GM21529 (cell line): Measurements from ENCODE around the gene ASTN2.
A peak's percentile ranks its signal among the peaks of the same experiment; 100 is the strongest.

Experiments
- ATAC-seq: cut with Tn5 transposase; IDR thresholded peaks from one replicate; pipeline ENCODE4 v1.9.1; 2021; ENCODE audit not compliant: unreplicated experiment

The ASTN2 gene

DNA sequence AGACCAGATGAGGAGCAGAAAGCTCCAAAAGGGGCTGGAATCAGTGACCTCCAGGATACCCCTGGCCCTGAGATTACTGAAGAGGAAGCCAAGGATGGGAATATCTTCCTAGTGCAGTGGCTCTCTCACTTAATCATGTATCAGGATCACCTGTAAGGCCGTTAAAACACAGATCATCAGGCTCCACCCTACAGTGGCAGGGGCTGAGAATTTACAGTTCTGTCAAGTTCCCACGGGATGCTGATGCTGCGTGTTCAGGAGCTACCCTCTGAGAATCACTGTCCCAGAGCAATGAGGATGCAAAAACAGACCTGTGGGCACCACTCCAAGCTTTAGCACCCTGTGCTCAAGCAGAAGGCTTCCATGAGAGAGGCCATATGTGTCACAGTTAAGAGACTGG lies 291.9 kb downstream of the ASTN2 start:
- no peak for ATAC-seq

DNA sequence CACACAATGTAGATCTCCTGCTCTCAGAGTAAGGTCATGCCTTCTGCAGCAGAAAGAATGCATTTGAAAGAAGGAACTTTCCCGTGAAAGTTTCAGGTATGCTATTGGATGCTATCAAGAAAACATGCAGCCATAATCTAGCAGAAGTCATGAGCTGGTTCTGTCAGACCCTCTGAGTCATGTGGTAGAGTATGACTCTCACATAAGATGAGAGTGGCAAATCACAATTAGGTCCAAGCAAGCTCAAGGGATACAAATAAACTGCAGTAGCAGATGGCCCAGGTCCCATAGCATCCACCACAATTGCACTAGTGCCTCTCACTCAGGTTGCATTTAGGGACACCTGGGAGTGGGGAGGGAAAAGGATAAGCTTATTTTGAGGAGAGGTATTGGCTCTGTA lies 292.8 kb downstream of the ASTN2 start:
- no peak for ATAC-seq

DNA sequence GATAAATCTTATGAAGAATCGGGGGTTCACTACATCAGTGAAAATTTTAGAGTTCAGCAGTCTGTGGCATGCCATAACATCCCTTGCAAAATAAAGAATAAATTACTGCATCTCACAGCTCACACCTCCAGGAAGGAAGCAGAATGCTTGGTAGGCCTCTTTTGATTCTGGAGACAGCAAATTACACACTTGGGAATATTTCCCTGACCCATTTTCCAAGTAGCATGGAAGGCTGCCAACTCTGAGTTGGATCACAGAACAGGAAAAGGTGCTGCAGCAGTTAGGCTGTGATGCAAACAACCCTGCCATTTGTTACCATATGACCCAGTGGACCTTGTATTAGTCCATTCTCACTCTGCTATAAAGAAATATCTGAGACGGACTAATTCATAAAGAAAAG lies 293.5 kb downstream of the ASTN2 start:
- no peak for ATAC-seq

DNA sequence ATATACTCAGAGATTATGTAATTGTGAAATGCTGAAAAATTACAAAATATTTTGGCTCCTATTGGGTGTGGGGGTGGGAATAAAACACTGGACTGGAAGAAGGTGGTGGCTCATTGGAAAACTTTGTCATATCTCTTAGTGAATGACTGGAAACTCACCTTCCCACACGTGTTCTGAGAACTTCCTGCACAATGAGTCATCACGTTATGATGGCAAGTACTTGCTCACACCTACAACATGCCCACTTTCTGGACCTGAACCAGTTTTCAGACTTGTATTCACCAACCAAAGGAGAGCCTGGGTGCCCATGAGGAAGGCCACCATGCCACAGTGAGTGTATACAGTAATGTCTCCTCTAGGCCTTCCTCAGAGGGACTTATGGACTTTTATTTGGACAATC lies 294.8 kb downstream of the ASTN2 start:
- no peak for ATAC-seq

DNA sequence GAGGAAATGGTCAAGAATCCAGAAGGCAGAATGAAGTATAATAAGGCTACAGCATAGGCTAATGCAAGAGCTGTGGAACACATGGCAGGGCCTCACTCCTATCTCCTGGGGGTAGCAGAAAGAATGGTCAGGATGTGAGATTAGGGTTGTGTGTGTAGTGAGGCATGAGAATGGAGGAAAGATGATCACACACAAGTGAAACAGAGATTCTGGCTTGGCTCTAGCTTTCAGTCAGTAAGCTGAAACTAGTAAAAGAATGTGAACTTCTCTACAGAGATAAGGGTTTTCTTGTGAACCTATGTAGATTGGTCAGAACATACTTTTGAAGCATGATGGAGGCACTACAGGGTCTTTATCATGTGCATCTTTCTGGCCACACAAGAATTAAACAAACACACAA lies 298.8 kb downstream of the ASTN2 start:
- peak; percentile 95 for ATAC-seq

DNA sequence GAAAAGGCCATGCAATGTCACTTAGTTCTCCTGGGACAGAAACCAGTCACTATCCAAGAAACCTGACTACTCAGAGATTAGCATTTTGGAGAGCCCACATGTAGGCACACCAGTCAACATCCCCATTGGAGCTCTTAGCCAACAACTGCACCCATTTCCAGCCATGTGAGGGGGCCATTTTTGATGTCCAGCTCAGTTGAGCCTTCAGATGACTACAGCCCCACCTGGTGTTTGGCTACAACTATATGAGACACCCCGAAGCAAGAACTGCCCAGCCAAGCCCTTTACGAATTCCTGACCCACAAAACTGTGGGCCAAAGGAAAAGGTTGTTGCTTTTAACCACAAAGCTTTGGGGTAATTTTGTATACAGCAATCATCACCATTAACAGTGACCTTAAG lies 300.1 kb downstream of the ASTN2 start:
- ATAC-seq: no peak

DNA sequence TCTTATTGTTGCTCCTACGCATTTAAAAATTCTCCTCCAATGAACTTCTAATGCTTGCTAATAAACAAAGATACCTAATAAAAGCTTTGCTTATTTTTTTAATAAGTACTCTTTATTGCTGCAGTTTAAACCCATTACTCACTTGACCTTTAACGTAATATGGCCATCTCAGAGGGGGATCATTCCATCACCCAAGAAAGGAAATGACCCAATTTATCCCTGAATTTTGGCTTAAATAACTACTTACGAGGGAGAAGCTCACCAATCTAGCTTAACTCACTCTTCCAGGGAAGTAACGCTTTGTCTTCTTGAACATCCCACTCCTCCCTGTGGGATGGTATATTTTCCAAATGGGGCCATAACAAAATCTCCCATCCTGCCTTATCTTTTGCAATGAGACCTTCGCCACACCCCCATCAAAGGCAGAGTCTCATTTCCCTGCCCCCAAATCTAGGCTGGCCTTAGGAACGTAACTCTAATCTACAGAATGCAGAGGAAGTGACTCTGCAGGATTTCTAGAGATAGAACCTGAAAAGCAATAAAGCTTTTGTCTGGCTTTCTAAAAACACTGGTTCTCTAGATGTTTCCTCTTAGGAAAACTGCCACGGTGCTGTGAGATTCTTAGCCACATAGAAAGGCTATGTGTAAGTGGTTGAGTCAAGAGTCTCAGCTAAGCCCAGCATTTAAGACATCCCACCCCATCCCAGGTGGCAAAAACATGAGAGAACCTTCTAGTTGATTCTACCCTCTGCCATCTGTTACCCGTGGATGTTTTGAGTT lies 310.0 kb downstream of the ASTN2 start:
- ATAC-seq: no peak

DNA sequence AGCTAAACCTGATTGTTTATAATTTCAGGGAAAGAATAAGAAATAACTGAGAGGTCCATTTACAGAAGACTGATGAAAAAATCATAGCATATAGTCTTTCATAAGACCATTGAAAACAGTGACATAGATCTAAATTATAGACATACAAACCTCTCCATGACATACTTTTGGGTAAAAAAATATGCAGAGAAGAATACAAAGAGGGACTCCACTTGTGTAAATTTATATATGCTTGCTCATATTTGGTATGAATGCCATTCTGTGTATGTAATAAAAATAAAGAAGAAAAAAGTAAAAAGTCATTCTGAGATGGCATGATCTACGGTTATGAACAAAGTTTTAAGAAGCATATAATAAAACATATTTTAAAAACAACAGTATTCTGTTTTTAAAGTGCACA lies 310.7 kb downstream of the ASTN2 start:
- no peak for ATAC-seq

DNA sequence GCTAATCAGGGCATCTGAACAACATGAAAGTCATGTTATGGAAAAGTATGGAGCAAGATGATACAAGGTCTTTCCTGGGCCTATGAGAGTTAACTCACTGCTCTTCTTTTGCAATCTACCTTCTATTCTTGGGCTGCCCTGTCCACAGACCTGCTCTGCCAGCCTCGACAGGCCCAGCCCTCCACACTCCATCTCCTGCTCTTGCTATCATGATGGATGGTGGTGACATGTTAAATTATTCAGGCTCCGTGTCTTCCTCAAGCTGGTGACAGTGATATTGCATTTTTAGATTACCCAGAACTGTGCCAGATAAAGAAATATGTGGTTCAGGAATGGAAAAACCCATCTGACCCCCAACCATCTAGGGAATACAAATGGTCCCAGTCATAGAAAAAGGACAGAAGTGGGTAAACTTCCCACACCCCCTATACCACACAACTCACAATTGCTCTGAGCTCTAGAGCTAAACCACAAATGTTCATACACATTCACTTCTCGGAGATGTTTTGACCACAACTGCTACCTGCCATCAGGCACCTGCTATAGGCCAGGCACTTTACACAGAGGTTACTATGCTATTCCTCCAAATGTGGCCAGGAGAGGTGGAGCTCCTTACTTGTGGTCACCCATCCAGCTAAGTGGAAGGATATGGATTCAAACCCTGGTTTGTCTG lies 311.3 kb downstream of the ASTN2 start:
- no peak for ATAC-seq

DNA sequence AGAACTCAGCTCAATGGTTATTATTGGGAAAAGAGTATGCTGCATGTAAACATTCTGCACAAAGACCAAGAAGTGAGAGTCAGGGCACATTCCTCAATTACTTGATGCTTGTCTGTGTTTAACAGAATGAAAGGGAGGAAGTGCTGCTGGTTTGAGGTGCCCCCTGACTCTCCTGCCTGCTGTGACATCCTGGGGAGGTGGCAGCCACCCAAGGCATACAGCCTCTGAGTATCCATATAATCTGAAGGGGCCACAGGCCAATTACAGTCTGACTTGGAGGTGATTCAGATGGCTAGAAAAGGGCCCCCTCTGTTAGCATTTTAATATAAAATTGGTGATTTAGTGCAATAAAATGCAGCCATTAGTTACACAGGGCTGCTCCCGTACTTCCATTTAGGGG lies 313.8 kb downstream of the ASTN2 start:
- no peak for ATAC-seq

DNA sequence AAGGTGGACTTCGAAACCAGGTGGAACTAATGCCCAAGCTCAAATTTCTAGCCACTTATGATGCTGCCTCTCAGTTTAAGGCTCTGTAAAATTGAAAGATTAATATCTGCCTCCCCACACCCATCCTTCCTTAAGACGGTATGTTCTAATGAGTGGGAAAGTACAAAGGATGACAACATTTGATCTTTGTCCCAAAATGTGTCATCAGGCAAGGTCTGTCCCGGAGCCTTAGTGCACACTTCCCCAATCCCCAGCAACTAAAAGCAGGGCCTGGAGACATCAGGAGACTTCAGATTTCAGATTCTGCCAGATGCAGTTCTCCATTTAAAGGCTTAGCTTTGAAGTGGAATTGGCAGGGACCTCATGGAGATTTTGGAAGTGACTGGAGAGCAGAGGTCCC lies 316.5 kb downstream of the ASTN2 start:
- ATAC-seq: no peak

DNA sequence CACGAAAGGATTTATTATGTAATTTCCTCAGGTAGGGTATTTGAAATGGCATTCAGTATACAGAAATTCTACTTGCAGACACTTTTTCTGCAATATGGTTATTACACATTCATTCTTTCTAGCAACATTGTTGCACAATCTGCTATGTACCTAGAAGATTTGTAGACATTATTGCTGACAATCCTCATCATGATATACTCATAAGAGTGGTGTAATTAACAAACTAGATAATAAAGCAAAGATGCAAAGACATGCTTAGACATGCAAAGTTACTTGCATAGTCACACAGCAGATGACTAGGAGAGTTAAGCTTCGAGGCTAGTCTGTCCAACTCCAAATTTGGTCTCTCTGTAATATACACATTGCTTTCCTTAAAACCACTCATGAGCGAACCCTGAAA lies 317.1 kb downstream of the ASTN2 start:
- ATAC-seq: no peak

DNA sequence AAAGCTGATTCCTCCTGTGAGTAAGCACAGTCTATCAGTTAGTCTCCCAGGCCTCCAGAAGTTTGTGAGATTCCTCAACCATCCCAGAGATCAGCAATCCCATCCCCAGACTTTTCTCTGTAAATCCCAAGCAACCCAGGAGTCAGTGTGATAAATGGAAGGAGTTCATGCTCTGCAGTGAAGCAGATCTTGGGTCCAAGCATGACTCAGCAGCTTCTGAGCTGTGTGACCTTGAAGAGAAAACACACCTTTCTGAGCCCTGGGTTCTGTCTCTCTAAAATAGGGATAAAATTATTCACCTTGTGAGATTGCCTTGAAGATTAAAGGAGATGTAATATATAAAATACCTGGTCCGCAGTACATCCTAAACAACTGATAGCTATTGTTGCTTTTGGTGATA lies 318.7 kb downstream of the ASTN2 start:
- no peak for ATAC-seq

DNA sequence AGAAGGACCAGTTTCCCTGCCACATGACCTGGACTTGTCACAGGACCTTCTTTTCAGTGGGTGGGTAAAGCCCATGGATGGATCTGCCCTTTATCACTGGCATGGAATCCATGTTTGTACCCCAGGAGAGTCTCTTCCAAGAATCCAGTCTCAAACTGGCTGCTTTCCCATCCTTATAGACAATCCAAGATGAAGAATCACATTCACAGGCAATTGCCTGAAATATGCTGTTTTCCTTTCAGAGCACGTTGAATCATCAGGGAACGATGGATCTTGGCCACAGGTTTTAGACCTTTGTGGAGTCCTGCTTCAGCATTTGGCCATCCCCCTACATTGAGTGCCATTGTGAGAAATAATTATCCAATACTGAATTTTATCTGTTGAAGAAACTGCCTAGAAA lies 319.8 kb downstream of the ASTN2 start:
- no peak for ATAC-seq

DNA sequence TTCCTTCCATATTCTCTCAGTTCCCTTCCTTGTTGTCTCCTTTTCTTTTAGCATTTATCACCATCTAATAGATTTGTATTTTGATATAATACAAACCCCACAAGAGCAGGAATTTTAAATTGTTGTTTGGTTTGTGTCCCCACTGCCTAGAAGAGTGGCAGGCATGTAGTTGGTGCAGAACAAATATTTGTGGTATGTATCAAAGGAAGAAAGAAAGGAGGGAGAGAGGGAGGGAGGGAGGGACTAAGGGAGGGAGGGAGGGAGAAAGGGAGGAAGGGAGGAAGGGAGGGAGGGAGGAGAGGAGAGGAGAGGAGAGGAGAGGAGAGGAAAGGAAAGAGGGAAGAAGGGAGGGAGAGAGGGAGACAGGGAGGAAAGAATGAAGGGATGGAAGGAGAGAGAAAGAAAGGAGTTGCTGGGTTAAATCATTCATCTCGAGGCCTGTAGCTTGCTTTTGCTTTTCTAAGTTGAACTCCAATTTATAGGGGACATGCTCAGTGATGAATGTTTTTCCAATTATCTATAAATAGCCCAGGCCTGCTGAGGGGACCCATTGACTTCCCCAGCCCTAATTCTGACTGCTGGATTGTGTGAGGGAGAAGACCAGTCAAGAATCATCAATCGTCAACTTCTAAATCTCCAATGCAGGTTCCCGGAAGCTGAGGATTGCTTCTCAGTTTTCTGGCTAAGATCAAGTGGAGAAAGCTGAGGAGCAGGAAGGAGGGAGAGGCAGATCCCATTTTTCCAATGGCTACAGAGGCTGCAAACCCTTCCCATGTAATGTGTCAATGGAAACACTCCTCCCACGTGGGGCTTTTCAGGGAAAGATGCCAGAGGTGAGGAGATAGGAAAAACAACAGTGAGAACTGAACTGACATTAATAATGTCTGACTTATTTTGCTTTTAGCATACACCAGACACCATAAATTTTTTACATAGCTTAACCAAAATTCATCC lies 320.7 kb downstream of the ASTN2 start:
- ATAC-seq: no peak

DNA sequence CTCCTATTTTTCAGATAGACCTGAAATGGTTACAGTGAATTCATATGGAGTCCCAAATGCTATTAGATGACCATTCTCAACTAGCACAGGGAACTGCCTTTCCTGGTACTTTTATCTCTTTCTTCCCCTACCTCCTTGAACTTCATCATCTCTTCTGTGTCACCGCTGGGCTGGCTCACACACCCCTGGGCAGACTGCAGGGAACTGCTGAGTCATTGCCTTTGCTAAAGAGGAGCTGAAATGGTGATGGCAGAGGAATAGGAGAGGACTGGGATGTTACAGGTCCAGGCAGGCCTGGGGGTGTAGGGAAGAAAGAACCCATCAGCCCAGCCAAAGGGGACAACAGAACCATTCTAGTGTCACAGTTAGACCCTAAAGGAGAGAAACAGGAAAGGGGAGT lies 322.3 kb downstream of the ASTN2 start:
- no peak for ATAC-seq

DNA sequence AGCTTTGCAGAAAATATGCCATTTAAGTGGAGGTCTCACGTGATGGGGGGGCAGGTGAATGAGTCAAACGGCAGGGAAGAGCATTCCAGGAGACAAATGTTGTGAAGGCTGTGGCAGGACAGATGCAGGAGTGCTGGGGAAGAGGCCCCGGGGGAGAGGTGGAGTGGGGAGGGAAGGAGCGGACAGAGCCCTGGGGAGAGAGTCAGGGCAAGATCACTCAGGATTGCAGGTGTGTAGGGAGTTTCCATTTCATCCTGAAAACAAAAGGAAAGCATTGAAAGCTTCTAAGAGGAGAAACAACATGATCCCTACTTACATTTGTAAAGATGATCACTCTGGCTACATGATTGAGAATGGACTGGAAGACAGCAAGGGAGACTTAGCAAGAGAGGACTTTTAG lies 323.3 kb downstream of the ASTN2 start:
- ATAC-seq: no peak

DNA sequence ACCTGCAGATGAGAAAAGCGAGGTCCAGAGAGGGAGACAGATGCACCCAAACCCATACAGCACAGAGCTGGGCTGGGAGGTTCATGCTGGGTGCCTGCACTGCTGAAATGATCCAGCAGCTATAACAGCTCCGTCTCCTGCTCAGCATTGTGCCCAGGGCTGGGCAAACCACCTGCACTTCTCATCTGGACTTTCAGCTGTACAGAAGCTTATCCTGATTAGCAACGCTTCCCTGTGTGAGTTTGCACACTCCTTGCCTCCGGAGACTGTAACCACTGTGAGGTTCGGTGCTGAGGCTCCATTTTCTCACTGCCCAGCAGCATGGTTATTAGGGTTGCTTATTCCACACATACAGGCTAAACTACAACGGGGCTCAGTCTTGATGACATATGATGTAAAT lies 326.1 kb downstream of the ASTN2 start:
- ATAC-seq: no peak

DNA sequence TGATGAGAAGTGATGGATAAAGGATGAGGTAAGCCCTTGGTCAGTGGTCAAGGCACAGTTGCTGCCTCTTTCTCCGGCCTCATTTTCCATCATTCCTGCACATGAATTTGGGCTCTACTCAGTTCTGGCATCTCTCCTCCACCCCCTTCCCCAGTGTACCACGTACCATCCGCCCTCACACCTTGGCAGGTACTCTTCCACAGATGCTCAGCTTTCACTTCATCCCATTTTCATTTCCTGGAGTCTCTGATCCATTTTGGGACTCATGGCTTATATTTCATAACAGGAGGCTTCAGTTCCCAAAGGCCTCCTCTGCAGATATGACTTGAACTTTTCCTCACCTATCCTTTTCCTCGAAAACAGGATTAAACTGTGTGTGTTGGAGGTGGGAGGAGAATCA lies 326.7 kb downstream of the ASTN2 start:
- ATAC-seq: no peak

DNA sequence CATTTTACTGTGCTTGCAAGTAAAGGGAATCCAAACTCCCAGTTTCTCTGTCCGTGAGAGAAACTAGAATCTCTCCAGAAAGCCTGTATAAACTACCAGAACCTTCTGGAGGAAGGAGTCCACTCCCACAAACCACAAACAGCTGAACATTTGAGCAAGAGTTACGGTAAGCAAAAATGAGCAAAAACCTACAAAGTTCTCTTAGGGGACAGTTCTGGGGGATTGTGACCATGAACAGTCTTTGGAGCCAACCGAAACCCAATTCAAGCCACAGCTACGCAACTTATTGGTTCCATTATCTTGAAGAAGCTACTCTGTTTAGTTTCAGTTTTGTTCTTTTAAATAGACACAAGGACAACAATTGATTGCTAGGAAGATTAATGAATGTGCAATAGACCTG lies 330.6 kb downstream of the ASTN2 start:
- ATAC-seq: no peak

DNA sequence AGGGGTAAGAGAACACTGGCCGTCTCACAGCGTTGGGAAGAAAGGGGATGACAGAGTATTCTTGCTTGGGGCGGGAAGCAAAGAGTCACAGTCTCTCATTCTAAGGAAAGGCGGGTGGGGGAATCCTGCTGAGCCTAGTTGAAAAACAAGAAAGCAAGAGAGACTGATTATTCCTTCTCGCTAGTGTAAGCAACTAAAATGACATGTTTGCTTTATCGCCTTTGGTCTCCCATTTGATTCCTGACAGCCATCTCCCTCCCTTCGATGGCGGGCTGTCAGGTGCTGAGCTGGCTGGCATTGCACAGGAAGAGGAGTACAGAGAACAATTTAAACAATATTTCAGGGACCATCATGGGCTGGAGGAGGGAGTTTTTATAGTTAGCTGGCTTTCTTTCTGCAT lies 331.3 kb downstream of the ASTN2 start:
- no peak for ATAC-seq
